ENCODE measurements around the gene GEN1.
A peak's percentile ranks its signal among the peaks of the same experiment; 100 is the strongest.

Gene GEN1

GRCh38 chr2:17717666-17718065 lies 36.3 kb upstream of the GEN1 start:
- no peak for TF ChIP-seq CTCF (IDR thresholded peaks at IDR 0.05; ENCODE audit: control insufficient read depth, extremely low read depth, insufficient read depth)
- H3K4me3 ChIP-seq (ENCODE audit: low read depth, low read length) = no peak overlapping the region
- DNase-seq (ENCODE audit: low read depth) = no peak

GRCh38 chr2:17718689-17719088 lies 35.2 kb upstream of the GEN1 start:
- no peak overlapping the region for H3K4me3 ChIP-seq (ENCODE audit: low read depth, low read length)
- TF ChIP-seq CTCF (IDR thresholded peaks at IDR 0.05; ENCODE audit: control insufficient read depth, extremely low read depth, insufficient read depth) = no peak
- DNase-seq (ENCODE audit: low read depth) = no peak

GRCh38 chr2:17719562-17720371 lies 34.2 kb upstream of the GEN1 start:
- no peak overlapping the region for H3K4me3 ChIP-seq (ENCODE audit: low read depth, low read length)
- DNase-seq (ENCODE audit: low read depth) = no peak
- TF ChIP-seq CTCF (IDR thresholded peaks at IDR 0.05; ENCODE audit: control insufficient read depth, extremely low read depth, insufficient read depth) = peak; percentile 65

GRCh38 chr2:17728210-17728609 lies 25.7 kb upstream of the GEN1 start:
- no peak overlapping the region for H3K4me3 ChIP-seq (ENCODE audit: low read depth, low read length)
- TF ChIP-seq CTCF (IDR thresholded peaks at IDR 0.05; ENCODE audit: control insufficient read depth, extremely low read depth, insufficient read depth) = no peak
- no peak for DNase-seq (ENCODE audit: low read depth)

GRCh38 chr2:17729880-17730279 lies 24.1 kb upstream of the GEN1 start:
- DNase-seq (ENCODE audit: low read depth) = peak; percentile 36
- no peak overlapping the region for H3K4me3 ChIP-seq (ENCODE audit: low read depth, low read length)
- TF ChIP-seq CTCF (IDR thresholded peaks at IDR 0.05; ENCODE audit: control insufficient read depth, extremely low read depth, insufficient read depth) = no peak

GRCh38 chr2:17733599-17733998 lies 20.3 kb upstream of the GEN1 start:
- TF ChIP-seq CTCF (IDR thresholded peaks at IDR 0.05; ENCODE audit: control insufficient read depth, extremely low read depth, insufficient read depth) = no peak
- DNase-seq (ENCODE audit: low read depth) = peak; percentile 89
- H3K4me3 ChIP-seq (ENCODE audit: low read depth, low read length) = no peak overlapping the region

- no peak for DNase-seq (ENCODE audit: low read depth)
- TF ChIP-seq CTCF (IDR thresholded peaks at IDR 0.05; ENCODE audit: control insufficient read depth, extremely low read depth, insufficient read depth) = no peak
- H3K4me3 ChIP-seq (ENCODE audit: low read depth, low read length) = no peak overlapping the region
Observed at GRCh38 chr2:17735864-17736263, 18.1 kb upstream of the GEN1 start.

Data from LNCaP clone FGC (cell line).